ENCODE data around the gene TVP23A. TPM values are rescaled to one million over a fixed set of nuclear protein-coding genes. Genes with fewer than 3 reads are reported as not detected.

Gene TVP23A
- total and polyA plus RNA-seq, 7 donors, result 0.01 to 0.13 (median 0.06) TPM; not detected in 3

- no peak for ATAC-seq
- Histone ChIP-seq H3K27ac (no peak overlapping the region), H3K36me3 (ENCODE audit: insufficient read depth in 1 of 2, low read depth in 1 of 2) (peaks cover 4 to 95% of the 10 kb centered on the region in 2 donors), H3K4me1 (no peaks in the 10 kb centered on the region), H3K27me3 (ENCODE audit: insufficient read depth in 3 of 3, low read length in 2 of 3) (no peaks in the 10 kb centered on the region), H3K9me3 (no peaks in the 10 kb centered on the region), H3K4me3 (no peak overlapping the region)
- peak in 1 of 2 donors; percentile 48 for DNase-seq
- intact Hi-C loops (cut with DNase I), result no loop called here
- 89 to 92% (median 91%) methylated on average over 10 of the region's 10 CpGs for WGBS, 3 donors
- no peak for TF ChIP-seq CTCF (IDR thresholded peaks at IDR 0.05)
Measured at GRCh38 chr16:10752843-10753523, 65.6 kb downstream of the TVP23A start.

- Histone ChIP-seq H3K36me3 (ENCODE audit: insufficient read depth in 1 of 2, low read depth in 1 of 2) (peaks cover 6 to 91% of the 10 kb centered on the region in 2 donors), H3K27ac (no peak overlapping the region), H3K4me3 (no peak overlapping the region), H3K27me3 (ENCODE audit: insufficient read depth in 3 of 3, low read length in 2 of 3) (no peaks in the 10 kb centered on the region), H3K4me1 (no peaks in the 10 kb centered on the region), H3K9me3 (no peaks in the 10 kb centered on the region)
- ATAC-seq (no peak), DNase-seq (no peak)
- intact Hi-C loops (cut with DNase I), result no loop called here
- 74 to 78% (median 77%) methylated on average over 13 of the region's 13 CpGs for WGBS, 3 donors
- no peak for TF ChIP-seq CTCF (IDR thresholded peaks at IDR 0.05)
Measured at GRCh38 chr16:10751291-10751697, 67.3 kb downstream of the TVP23A start.

GRCh38 chr16:10750793-10751192, 67.8 kb downstream of the TVP23A start:
- H3K4me1 ChIP-seq, result peaks cover 1% of the 10 kb centered on the region
- ATAC-seq (no peak), DNase-seq (no peak)
- no peaks in the 10 kb centered on the region for H3K27me3 ChIP-seq (ENCODE audit: insufficient read depth in 3 of 3, low read length in 2 of 3)
- TF ChIP-seq CTCF (IDR thresholded peaks at IDR 0.05), result no peak
- intact Hi-C loops (cut with DNase I), result no loop called here
- no peak overlapping the region for H3K4me3 ChIP-seq
- no peak overlapping the region for H3K27ac ChIP-seq
- 86 to 90% (median 86%) methylated on average over 11 of the region's 11 CpGs for WGBS, 3 donors
- H3K36me3 ChIP-seq (ENCODE audit: insufficient read depth in 1 of 2, low read depth in 1 of 2), result peaks cover 6 to 86% of the 10 kb centered on the region in 2 donors
- H3K9me3 ChIP-seq, result no peaks in the 10 kb centered on the region

GRCh38 chr16:10745841-10746240, 72.8 kb downstream of the TVP23A start:
- 25 to 44% (median 31%) methylated on average over 2 of the region's 2 CpGs for WGBS, 3 donors
- H3K9me3 ChIP-seq, result no peaks in the 10 kb centered on the region
- H3K27ac ChIP-seq, result no peak overlapping the region
- H3K4me1 ChIP-seq, result peaks cover 20% of the 10 kb centered on the region
- H3K27me3 ChIP-seq (ENCODE audit: insufficient read depth in 3 of 3, low read length in 2 of 3), result no peaks in the 10 kb centered on the region
- H3K4me3 ChIP-seq, result no peak overlapping the region
- TF ChIP-seq CTCF (IDR thresholded peaks at IDR 0.05), result no peak
- DNase-seq (no peak), ATAC-seq (no peak)
- H3K36me3 ChIP-seq (ENCODE audit: insufficient read depth in 1 of 2, low read depth in 1 of 2), result peaks cover 6 to 40% of the 10 kb centered on the region in 2 donors
- intact Hi-C loops (cut with DNase I), result loop anchor here (2.0 to 10.0 kb wide), 3 partner anchors 81 to 173 kb away; no protein-coding TSS in a partner anchor
